ENCODE results near the gene UGT8. TPM values are rescaled to one million over a fixed set of nuclear protein-coding genes. Genes with fewer than 3 reads are reported as not detected.

UGT8 gene
- total RNA-seq, 3 donors from 2014 or later, result 0.16 to 14.9 (median 3.9) TPM

- no peak for TF ChIP-seq POLR2A (IDR thresholded peaks at IDR 0.05)
- no peak for TF ChIP-seq CTCF (IDR thresholded peaks at IDR 0.05)
- TF ChIP-seq POLR2AphosphoS5 (IDR thresholded peaks at IDR 0.05), result no peak
- Histone ChIP-seq H3K36me3 (no peaks in the 10 kb centered on the region), H3K27ac (no peak overlapping the region), H3K27me3 (no peaks in the 10 kb centered on the region), H3K4me1 (no peaks in the 10 kb centered on the region), H3K4me3 (no peak overlapping the region), H3K9me3 (peaks cover 0 to 18% of the 10 kb centered on the region in 2 donors)
- DNase-seq (ENCODE audit: low spot score in 2 of 2), result no peak
- intact Hi-C loops (cut with DNase I; ENCODE audit: low total_unique reads), result no loop called here
Measured at GRCh38 chr4:114562176-114562904, 36.3 kb upstream of the UGT8 start.

GRCh38 chr4:114563536-114564315 is 34.9 kb upstream of the UGT8 start:
- H3K27me3 ChIP-seq, result no peaks in the 10 kb centered on the region
- no peaks in the 10 kb centered on the region for H3K36me3 ChIP-seq
- H3K4me3 ChIP-seq, result no peak overlapping the region
- no peak for TF ChIP-seq POLR2AphosphoS5 (IDR thresholded peaks at IDR 0.05)
- no peak for TF ChIP-seq CTCF (IDR thresholded peaks at IDR 0.05)
- no peak for TF ChIP-seq POLR2A (IDR thresholded peaks at IDR 0.05)
- no peak for DNase-seq (ENCODE audit: low spot score in 2 of 2)
- H3K9me3 ChIP-seq, result peaks cover 0 to 13% of the 10 kb centered on the region in 2 donors
- intact Hi-C loops (cut with DNase I; ENCODE audit: low total_unique reads), result no loop called here
- H3K27ac ChIP-seq, result no peak overlapping the region
- no peaks in the 10 kb centered on the region for H3K4me1 ChIP-seq

- no peak overlapping the region for H3K4me3 ChIP-seq
- peaks cover 0 to 15% of the 10 kb centered on the region in 2 donors for H3K9me3 ChIP-seq
- TF ChIP-seq POLR2AphosphoS5 (IDR thresholded peaks at IDR 0.05) (no peak), POLR2A (IDR thresholded peaks at IDR 0.05) (no peak), CTCF (IDR thresholded peaks at IDR 0.05) (no peak)
- no peaks in the 10 kb centered on the region for H3K27me3 ChIP-seq
- H3K36me3 ChIP-seq, result no peaks in the 10 kb centered on the region
- no peak overlapping the region for H3K27ac ChIP-seq
- intact Hi-C loops (cut with DNase I; ENCODE audit: low total_unique reads), result no loop called here
- DNase-seq (ENCODE audit: low spot score in 2 of 2), result no peak
- no peaks in the 10 kb centered on the region for H3K4me1 ChIP-seq
Measured at GRCh38 chr4:114577386-114577785, 21.2 kb upstream of the UGT8 start.

GRCh38 chr4:114582621-114583020 is 16.0 kb upstream of the UGT8 start:
- intact Hi-C loops (cut with DNase I; ENCODE audit: low total_unique reads), result no loop called here
- DNase-seq (ENCODE audit: low spot score in 2 of 2), result no peak

More at GRCh38 chr4:114582621-114583020, 16.0 kb upstream of the UGT8 start:
- H3K36me3 ChIP-seq, result no peaks in the 10 kb centered on the region
- peaks cover 0 to 15% of the 10 kb centered on the region in 2 donors for H3K9me3 ChIP-seq
- H3K4me3 ChIP-seq, result no peak overlapping the region
- H3K27ac ChIP-seq, result no peak overlapping the region
- TF ChIP-seq CTCF (IDR thresholded peaks at IDR 0.05) (no peak), POLR2A (IDR thresholded peaks at IDR 0.05) (no peak), POLR2AphosphoS5 (IDR thresholded peaks at IDR 0.05) (no peak)
- H3K27me3 ChIP-seq, result no peaks in the 10 kb centered on the region
- H3K4me1 ChIP-seq, result no peaks in the 10 kb centered on the region
